GM23248 (cell line): ENCODE results near the gene SUMO1. TPM values are rescaled to one million over a fixed set of nuclear protein-coding genes. Genes with fewer than 3 reads are reported as not detected.
"Not testable (repeated sequence)": the region's sequence is repeated elsewhere in the genome, so short reads cannot be mapped to it uniquely, and the experiment has no call there.

ENCODE experiments used
- DNase-seq: peaks from one replicate; pipeline ENCODE4 v3.0.0-alpha.2; 2015
- H2AFZ ChIP-seq: fragments of 200-600 bp; sonication (generic); 2 replicates; pipeline ENCODE4 v1.6.1; 2016; ENCODE audit warnings: antibody characterized with exemption
- H3F3A ChIP-seq: fragments of 200-600 bp; sonication (generic); 2 replicates; pipeline ENCODE4 v1.6.1; 2016; ENCODE audit warnings: mild to moderate bottlenecking, antibody characterized with exemption, mixed run types; ENCODE audit not compliant: insufficient read depth
- H3K27ac ChIP-seq: fragments of 200-600 bp; sonication (generic); 2 replicates; pipeline ENCODE4 v1.5.1; 2016; ENCODE audit warnings: mild to moderate bottlenecking
- H3K27me3 ChIP-seq: fragments of 200-600 bp; sonication (generic); replicated peaks from 2 replicates; pipeline ENCODE4 v1.6.1; 2016; ENCODE audit warnings: mild to moderate bottlenecking; ENCODE audit not compliant: insufficient read depth
- H3K36me3 ChIP-seq: fragments of 200-600 bp; sonication (generic); 2 replicates; pipeline ENCODE4 v1.6.1; 2016; ENCODE audit warnings: low read depth, mild to moderate bottlenecking
- H3K4me1 ChIP-seq: fragments of 200-600 bp; sonication (generic); 2 replicates; pipeline ENCODE4 v1.6.1; 2016; ENCODE audit warnings: mild to moderate bottlenecking; ENCODE audit not compliant: insufficient read depth
- H3K4me2 ChIP-seq: fragments of 200-600 bp; sonication (generic); one replicate; pipeline ENCODE4 v1.6.1; 2016; ENCODE audit warnings: mild to moderate bottlenecking; ENCODE audit not compliant: unreplicated experiment
- H3K4me3 ChIP-seq: fragments of 200-600 bp; sonication (generic); 2 replicates; pipeline ENCODE4 v1.5.1; 2016; ENCODE audit warnings: mild to moderate bottlenecking
- H3K79me2 ChIP-seq: fragments of 200-600 bp; sonication (generic); 2 replicates; pipeline ENCODE4 v1.6.1; 2016; ENCODE audit warnings: mild to moderate bottlenecking; ENCODE audit not compliant: insufficient read depth
- H3K9ac ChIP-seq: fragments of 200-600 bp; sonication (generic); 2 replicates; pipeline ENCODE4 v1.6.1; 2016; ENCODE audit warnings: mild to moderate bottlenecking
- H3K9me2 ChIP-seq: fragments of 200-600 bp; sonication (generic); 2 replicates; pipeline ENCODE4 v1.6.1; 2016; ENCODE audit warnings: mixed run types, mild to moderate bottlenecking, moderate library complexity; ENCODE audit not compliant: insufficient read depth
- H3K9me3 ChIP-seq: fragments of 200-600 bp; sonication (generic); one replicate; pipeline ENCODE4 v1.6.1; 2017; ENCODE audit warnings: low read depth
- H4K20me1 ChIP-seq: fragments of 200-600 bp; sonication (generic); 2 replicates; pipeline ENCODE4 v1.6.0; 2016; ENCODE audit not compliant: insufficient read depth
- EZH2 ChIP-seq: fragments of 200-600 bp; sonication (generic); IDR thresholded peaks from 2 replicates; pipeline ENCODE4 v1.6.1; 2018; ENCODE audit warnings: antibody characterized with exemption, mild to moderate bottlenecking; ENCODE audit not compliant: insufficient read depth, poor library complexity, severe bottlenecking
- EZH2phosphoT487 ChIP-seq: fragments of 200-600 bp; sonication (generic); IDR thresholded peaks from 2 replicates; pipeline ENCODE4 v1.6.1; 2018; ENCODE audit warnings: antibody characterized with exemption, moderate library complexity, mild to moderate bottlenecking, low read depth; ENCODE audit not compliant: insufficient read depth
- WGBS, 2 experiments: methylation state at CpG; one replicate each; pipeline ENCODE4 v1.1.6; 2015 to 2017; ENCODE audit warnings: low lambda C conversion rate in 2 of 2, low coverage in 1 of 2; ENCODE audit errors: missing lambda C conversion rate in 2 of 2; 5-methylcytosine and 5-hydroxymethylcytosine counted together
- in situ Hi-C: fragments of 300-500 bp; cut with MboI; formaldehyde crosslinking; loops from 2 replicates; pipeline ENCODE4 v1.15.0; 2020
- polyA plus RNA-seq: library from polyadenylated mRNA; unstranded; fragments of >200 nt; fragmentation: Nextera tagmentation; extraction: Ambion mirVana; gene quantifications from 2 replicates; pipeline ENCODE4 v1.2.1, GENCODE V29; 2016
- total RNA-seq: library from RNA; depleted of rRNA; stranded (reverse); fragments of >200 nt; shearing (Covaris generic); gene quantifications from 2 replicates; pipeline ENCODE4 v1.2.3, GENCODE V29; 2014

The SUMO1 gene
- total and polyA plus RNA-seq, 2 experiments from 2014 or later = 157 to 242 TPM

DNA sequence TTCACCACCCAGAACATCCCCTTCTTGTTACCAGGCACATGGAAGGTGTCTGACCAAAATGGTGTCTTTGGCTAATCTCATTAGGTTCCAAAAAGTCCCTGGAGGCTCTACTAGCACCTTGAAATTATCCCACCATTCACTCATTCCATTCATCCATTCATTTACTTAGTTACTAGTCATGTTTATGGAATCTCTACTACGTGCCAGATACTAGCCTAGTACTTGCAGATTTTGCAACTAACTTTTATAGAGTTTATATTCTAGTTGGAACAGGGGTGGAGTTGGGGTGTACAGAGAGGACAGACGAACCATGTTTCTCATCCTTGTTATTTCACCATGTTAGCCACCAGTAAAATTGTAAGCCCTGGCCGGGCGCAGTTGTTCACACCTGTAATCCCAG is 23.1 kb upstream of the SUMO1 start:
- Histone ChIP-seq H3K36me3 (no peaks in the 10 kb centered on the region), H4K20me1 (no peaks in the 10 kb centered on the region; the same call in 1 of the 2 replicates), H3F3A (peaks cover 9% of the 10 kb centered on the region; the same call in 1 of the 2 replicates), H3K79me2 (peaks cover 9% of the 10 kb centered on the region), H3K27ac (no peak overlapping the region), H3K27me3 (no peaks in the 10 kb centered on the region), H2AFZ (peak overlapping the region; percentile 3; the same call in 1 of the 2 replicates), H3K4me3 (no peak overlapping the region), H3K9me2 (no peaks in the 10 kb centered on the region), H3K9ac (no peak overlapping the region), H3K4me2 (peak overlapping the region; percentile 1), H3K9me3 (no peaks in the 10 kb centered on the region), H3K4me1 (no peaks in the 10 kb centered on the region)
- peak; percentile 72 for DNase-seq
- 53 to 57% methylated on average over 4 of the region's 4 CpGs for WGBS, 2 experiments
- in situ Hi-C loops = no loop called here
- TF ChIP-seq EZH2phosphoT487 (no peak), EZH2 (no peak)

DNA sequence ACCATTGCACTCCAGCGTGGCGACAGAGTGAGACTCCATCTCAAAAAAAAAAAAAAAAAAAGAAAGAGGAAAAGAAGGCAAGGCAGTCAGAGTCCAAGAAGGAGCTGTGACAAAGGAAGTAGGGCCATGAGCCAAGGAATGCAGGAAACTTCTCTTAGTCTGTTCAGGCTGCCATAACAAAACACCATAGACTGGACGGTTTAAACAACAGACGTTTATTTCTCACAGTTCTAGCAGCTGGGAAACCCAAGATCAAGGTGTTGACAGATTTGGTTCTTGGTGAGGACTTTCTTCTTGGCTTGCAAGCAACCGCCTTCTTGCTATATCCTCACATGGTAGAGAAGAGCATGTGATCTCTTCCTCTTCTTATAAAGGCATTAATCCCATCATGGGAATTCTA is 13.1 kb upstream of the SUMO1 start:
- no peak for DNase-seq
- Histone ChIP-seq H3K9ac (no peak overlapping the region), H3K27ac (no peak overlapping the region), H3K9me3 (no peaks in the 10 kb centered on the region), H3K4me1 (no peaks in the 10 kb centered on the region), H3K4me2 (no peak overlapping the region), H2AFZ (no peak overlapping the region), H3K36me3 (no peaks in the 10 kb centered on the region), H3K79me2 (no peaks in the 10 kb centered on the region), H3K27me3 (no peaks in the 10 kb centered on the region), H3F3A (no peaks in the 10 kb centered on the region), H3K9me2 (no peaks in the 10 kb centered on the region), H4K20me1 (no peaks in the 10 kb centered on the region), H3K4me3 (no peak overlapping the region)
- 84 to 85% methylated on average over 4 to 5 of the region's 5 CpGs for WGBS, 2 experiments
- in situ Hi-C loops = no loop called here
- TF ChIP-seq EZH2 = no peak
- TF ChIP-seq EZH2phosphoT487 = no peak

DNA sequence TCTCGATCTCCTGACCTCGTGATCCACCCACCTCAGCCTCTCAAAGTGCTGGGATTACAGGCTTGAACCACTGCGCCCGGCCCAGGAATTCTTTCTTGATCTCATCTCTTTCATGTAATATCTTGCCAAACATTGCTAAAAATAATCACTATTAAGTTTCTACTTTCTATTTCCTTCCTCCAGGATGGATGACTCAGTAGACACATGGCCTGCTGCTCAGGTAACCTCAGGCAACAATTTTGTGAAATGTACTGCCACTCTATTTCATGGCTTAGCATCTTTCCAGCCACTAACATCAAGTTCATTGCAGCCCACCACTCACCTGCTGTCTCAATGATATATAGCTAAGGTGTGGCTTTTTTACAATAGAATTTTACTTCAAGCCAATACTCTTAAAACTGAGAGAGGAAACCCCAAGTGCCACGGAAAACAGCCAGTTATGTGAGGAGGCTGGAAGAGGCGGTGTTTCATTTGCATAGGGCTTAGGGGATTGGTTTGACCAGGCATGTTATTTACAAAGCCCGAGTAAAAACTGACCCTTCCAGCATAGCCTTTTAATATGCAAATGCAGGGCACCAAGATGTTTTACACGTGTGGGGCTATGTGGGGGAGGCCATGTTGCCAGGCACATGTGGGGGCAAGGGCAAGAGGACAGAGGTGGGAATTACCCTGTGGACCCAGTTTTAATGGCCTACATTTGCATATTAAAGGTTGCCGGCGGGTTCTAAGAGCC is 11.3 kb upstream of the SUMO1 start:
- H2AFZ ChIP-seq = no peak overlapping the region
- H3K4me2 ChIP-seq = no peak overlapping the region
- no peaks in the 10 kb centered on the region for H3K79me2 ChIP-seq
- no peak overlapping the region for H3K4me3 ChIP-seq
- no peaks in the 10 kb centered on the region for H3K27me3 ChIP-seq
- in situ Hi-C loops = no loop called here
- H3K36me3 ChIP-seq = no peaks in the 10 kb centered on the region
- WGBS, 2 experiments = 58 to 62% methylated on average over 10 of the region's 10 CpGs
- H4K20me1 ChIP-seq = no peaks in the 10 kb centered on the region
- no peaks in the 10 kb centered on the region for H3K4me1 ChIP-seq
- DNase-seq = peak; percentile 4
- no peak overlapping the region for H3K9ac ChIP-seq
- H3K9me3 ChIP-seq = no peaks in the 10 kb centered on the region
- TF ChIP-seq EZH2phosphoT487 (no peak), EZH2 (no peak)
- no peaks in the 10 kb centered on the region for H3K9me2 ChIP-seq
- no peaks in the 10 kb centered on the region for H3F3A ChIP-seq
- H3K27ac ChIP-seq = no peak overlapping the region

DNA sequence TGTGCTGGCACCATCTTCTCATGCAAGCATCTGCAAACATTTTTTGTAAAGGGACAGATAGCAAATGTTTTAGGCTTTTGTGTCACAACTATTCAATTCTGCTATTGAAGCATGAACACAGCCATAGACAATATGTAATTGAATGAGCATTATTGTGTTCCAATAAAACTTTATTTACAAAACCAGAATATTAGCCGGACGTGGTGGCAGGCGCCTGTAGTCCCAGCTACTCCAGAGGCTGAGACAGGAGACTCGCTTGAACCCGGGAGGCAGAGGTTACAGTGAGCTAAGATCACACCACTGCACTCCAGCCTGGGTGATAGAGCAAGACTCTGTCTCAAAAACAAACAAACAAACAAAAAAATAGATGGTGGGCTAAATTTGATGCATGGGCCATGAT is 9.3 kb upstream of the SUMO1 start:
- H3K9ac ChIP-seq, H3F3A ChIP-seq, H3K27ac ChIP-seq, DNase-seq, H3K4me1 ChIP-seq, H4K20me1 ChIP-seq, H3K36me3 ChIP-seq, H3K79me2 ChIP-seq, H3K27me3 ChIP-seq, H3K9me2 ChIP-seq, H3K9me3 ChIP-seq, in situ Hi-C loops, H3K4me3 ChIP-seq, H3K4me2 ChIP-seq, H2AFZ ChIP-seq: not testable (repeated sequence)
- WGBS, 2 experiments = 90 to 96% methylated on average over 5 of the region's 5 CpGs

DNA sequence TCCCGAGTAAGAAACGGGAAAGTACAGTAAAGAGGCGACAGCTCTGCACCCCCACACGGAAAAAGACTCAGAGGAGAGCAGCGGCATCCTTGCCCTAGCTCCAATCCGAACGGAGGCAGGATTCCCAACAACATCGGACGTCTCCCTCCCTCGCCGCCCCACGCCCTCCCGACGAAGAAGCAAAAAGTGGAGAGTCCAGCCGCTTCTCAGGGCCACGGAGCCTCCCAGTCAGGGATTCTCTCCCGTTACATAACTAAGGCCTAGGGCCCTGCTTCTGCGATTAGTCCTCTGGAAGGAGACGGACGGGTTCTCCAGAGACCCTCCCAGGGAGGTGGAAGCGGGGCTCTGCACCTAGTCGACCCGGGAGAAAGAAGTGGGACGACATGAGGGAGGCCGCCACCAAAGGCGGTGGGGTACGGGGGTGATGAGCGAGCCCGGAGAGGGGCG is 587 bp downstream of the SUMO1 start:
- Histone ChIP-seq H3K9ac (peak overlapping the region; percentile 93), H3K4me1 (peaks cover 14% of the 10 kb centered on the region), H3K9me2 (no peaks in the 10 kb centered on the region), H2AFZ (peak overlapping the region; percentile 100), H3K9me3 (no peaks in the 10 kb centered on the region), H3K79me2 (peaks cover 56% of the 10 kb centered on the region), H3F3A (peaks cover 13% of the 10 kb centered on the region), H3K4me2 (peak overlapping the region; percentile 98), H3K36me3 (no peaks in the 10 kb centered on the region), H3K4me3 (peak overlapping the region; percentile 96), H3K27me3 (no peaks in the 10 kb centered on the region), H4K20me1 (peaks cover 16% of the 10 kb centered on the region; the same call in 1 of the 2 replicates), H3K27ac (peak overlapping the region; percentile 82)
- in situ Hi-C loops = no loop called here
- whole genome bisulfite sequencing, 2 experiments = 1% methylated on average over 24 to 25 of the region's 30 CpGs
- peak; percentile 87 for DNase-seq
- TF ChIP-seq EZH2phosphoT487 = no peak
- TF ChIP-seq EZH2 = no peak
